A673 (cell line): ENCODE measurements around the gene KDM5A. TPM values are rescaled to one million over a fixed set of nuclear protein-coding genes. Genes with fewer than 3 reads are reported as not detected.
A peak's percentile ranks its signal among the peaks of the same experiment; 100 is the strongest.

Experiments used
- BruUV-seq: library from RNA; stranded (reverse); fragments of 400-500 nt; replicated peaks from 2 replicates; lab custom pipeline; 2021; lab: Mats Ljungman, UMichigan
- CTCF ChIA-PET: fragments of 300-600 bp; sonication (Branson Sonifier 250); formaldehyde crosslinking; loops from one replicate; lab custom pipeline; 2022; ENCODE audit warnings: antibody characterized with exemption; lab: Charles Lee
- POLR2A ChIA-PET: fragments of 300-600 bp; sonication (Branson Sonifier 250); formaldehyde crosslinking; loops from one replicate; lab custom pipeline; 2022; ENCODE audit warnings: antibody characterized with exemption; ENCODE audit not compliant: low non-redundant PET; lab: Charles Lee
- DNase-seq: peaks from one replicate; pipeline ENCODE4 v3.0.0-alpha.2; 2015; ENCODE audit warnings: low spot score
- H3K27ac ChIP-seq: fragments of 200-600 bp; sonication (generic); 2 replicates; pipeline ENCODE4 v1.5.1; 2016; ENCODE audit warnings: mixed run types, low read depth, mild to moderate bottlenecking, mixed read lengths, antibody characterized with exemption, low read length; ENCODE audit not compliant: poor library complexity, severe bottlenecking
- H3K27me3 ChIP-seq: fragments of 200-600 bp; sonication (generic); replicated peaks from 2 replicates; pipeline ENCODE4 v1.6.1; 2017; ENCODE audit warnings: mixed run types, low read depth, mild to moderate bottlenecking, mixed read lengths, antibody characterized with exemption, low read length; ENCODE audit not compliant: insufficient read depth, poor library complexity
- H3K36me3 ChIP-seq: fragments of 200-600 bp; sonication (generic); 2 replicates; pipeline ENCODE4 v1.6.1; 2016; ENCODE audit warnings: mixed run types, mild to moderate bottlenecking, mixed read lengths, antibody characterized with exemption, low read length; ENCODE audit not compliant: insufficient read depth, poor library complexity, severe bottlenecking
- H3K4me1 ChIP-seq: fragments of 200-600 bp; sonication (generic); 2 replicates; pipeline ENCODE4 v1.6.1; 2017; ENCODE audit warnings: mixed run types, mild to moderate bottlenecking, mixed read lengths, antibody characterized with exemption, low read length; ENCODE audit not compliant: insufficient read depth, poor library complexity, severe bottlenecking
- H3K4me3 ChIP-seq: fragments of 200-600 bp; sonication (generic); 2 replicates; pipeline ENCODE4 v1.5.1; 2016; ENCODE audit warnings: low read depth, mixed run types, mild to moderate bottlenecking, mixed read lengths, low read length; ENCODE audit not compliant: poor library complexity, severe bottlenecking
- H3K9me3 ChIP-seq: fragments of 200-600 bp; sonication (generic); 2 replicates; pipeline ENCODE4 v1.6.1; 2016; ENCODE audit warnings: mixed run types, low read depth, mild to moderate bottlenecking, mixed read lengths, antibody characterized with exemption, low read length; ENCODE audit not compliant: poor library complexity, severe bottlenecking
- CTCF ChIP-seq: fragments of 300-800, 200-600 bp; sonication (generic); conservative IDR thresholded peaks from 2 replicates; pipeline ENCODE4 v1.5.1; 2017; ENCODE audit warnings: low read depth, mild to moderate bottlenecking, antibody characterized with exemption, low read length, moderate library complexity, mixed read lengths
- EZH2 ChIP-seq: fragments of 200-600 bp; sonication (generic); IDR thresholded peaks from 2 replicates; pipeline ENCODE4 v1.6.1; 2017; ENCODE audit warnings: borderline replicate concordance, low read depth, mild to moderate bottlenecking, mixed read lengths, antibody characterized with exemption, low read length; ENCODE audit not compliant: poor library complexity, severe bottlenecking
- intact Hi-C: fragments of 100-400 bp; cut with micrococcal nuclease; formaldehyde crosslinking; loops from one replicate; pipeline ENCODE4 v1.10.0; 2022; ENCODE audit not compliant: unreplicated experiment
- total RNA-seq: library from RNA; stranded (reverse); gene quantifications from 2 replicates; pipeline ENCODE4 v1.2.3, GENCODE V29; 2021

The KDM5A gene
- total RNA-seq, 1 experiment from 2014 or later, result 68.8 TPM

- TF ChIP-seq EZH2 (no peak), CTCF (no peak)
- H3K4me1 ChIP-seq, result no peaks in the 10 kb centered on the region
- no peaks in the 10 kb centered on the region for H3K9me3 ChIP-seq
- no peaks in the 10 kb centered on the region for H3K36me3 ChIP-seq
- no peak overlapping the region for H3K27ac ChIP-seq
- no peaks in the 10 kb centered on the region for H3K27me3 ChIP-seq
- no peak overlapping the region for H3K4me3 ChIP-seq
- no peak for DNase-seq
- ChIA-PET CTCF (no interaction called here), POLR2A (no interaction called here)
- no TSS peak for BruUV-seq
- intact Hi-C loops, result no loop called here
Observed at GRCh38 chr12:272942-273341, 116.2 kb downstream of the KDM5A start.

- no peak for TF ChIP-seq CTCF
- TF ChIP-seq EZH2, result no peak
- ChIA-PET CTCF (no interaction called here), POLR2A (no interaction called here)
- Histone ChIP-seq H3K36me3 (no peaks in the 10 kb centered on the region), H3K9me3 (no peaks in the 10 kb centered on the region), H3K4me1 (no peaks in the 10 kb centered on the region), H3K27me3 (no peaks in the 10 kb centered on the region), H3K4me3 (no peak overlapping the region), H3K27ac (no peak overlapping the region)
- no TSS peak for BruUV-seq
- no peak for DNase-seq
- intact Hi-C loops, result no loop called here
Observed at GRCh38 chr12:271161-271560, 118.0 kb downstream of the KDM5A start.

- Histone ChIP-seq H3K9me3 (no peaks in the 10 kb centered on the region), H3K27me3 (no peaks in the 10 kb centered on the region), H3K4me1 (no peaks in the 10 kb centered on the region), H3K27ac (no peak overlapping the region), H3K36me3 (no peaks in the 10 kb centered on the region), H3K4me3 (no peak overlapping the region)
- no TSS peak for BruUV-seq
- CTCF ChIA-PET, result no interaction called here
- POLR2A ChIA-PET, result no interaction called here
- DNase-seq, result peak; percentile 30
- intact Hi-C loops, result no loop called here
- TF ChIP-seq CTCF (no peak), EZH2 (no peak)
Observed at GRCh38 chr12:269191-269590, 119.9 kb downstream of the KDM5A start.
